ENCODE results near the gene TRNAU1AP.

Gene TRNAU1AP

GRCh38 chr1:28604962-28605361 is 52.1 kb downstream of the TRNAU1AP start:
- DNase-seq (ENCODE audit: low spot score) = no peak

GRCh38 chr1:28606771-28607170 is 53.9 kb downstream of the TRNAU1AP start:
- no peak for DNase-seq (ENCODE audit: low spot score)

GRCh38 chr1:28613175-28613574 is 60.3 kb downstream of the TRNAU1AP start:
- DNase-seq (ENCODE audit: low spot score) = no peak
